ENCODE measurements around the gene LIN52. TPM values are rescaled to one million over a fixed set of nuclear protein-coding genes. Genes with fewer than 3 reads are reported as not detected.
A peak's percentile ranks its signal among the peaks of the same experiment; 100 is the strongest.

Gene LIN52
- total and polyA plus RNA-seq, 9 of the 15 experiments (the other 6 are each of a cell fraction or from before 2014, with no cell fraction given) = 4.6 to 11.8 (median 9.2) TPM

- no peaks in the 10 kb centered on the region for H3K4me1 ChIP-seq (replicated peaks in 1 of 2; ENCODE audit: control insufficient read depth in 2 of 2, insufficient read depth in 2 of 2, low read length in 2 of 2)
- no peak for FAIRE-seq
Measured at GRCh38 chr14:74049876-74050495, 34.8 kb upstream of the LIN52 start.

GRCh38 chr14:74062809-74063150, 22.0 kb upstream of the LIN52 start:
- FAIRE-seq (no peak), DNase-seq (ENCODE audit: extremely low read depth in 1 of 4, low spot score in 3 of 4) (no peak), ATAC-seq (peak; percentile 63; the same call in 2 of the 3 replicates)
- ChIA-PET CTCF (ENCODE audit: low intra/inter-chr PET ratio) (no interaction called here), POLR2A (interaction anchor here (0.6 kb wide), 1 partner anchor 1153 kb away, joined by 3 read pairs; no protein-coding TSS in a partner anchor)
- Histone ChIP-seq H4K20me1 (replicated peaks; ENCODE audit: control insufficient read depth, insufficient read depth, low read length) (no peaks in the 10 kb centered on the region), H3K9ac (ENCODE audit: insufficient read depth in 1 of 2, low read depth in 2 of 2, low read length in 2 of 2) (no peak overlapping the region; a peak in 1 of 4 replicates), H3K9me3 (replicated peaks; ENCODE audit: control insufficient read depth, insufficient read depth, low read depth, low read length) (no peaks in the 10 kb centered on the region), H3K4me3 (no peak overlapping the region), H3K79me2 (ENCODE audit: control insufficient read depth, insufficient read depth, low read length) (no peaks in the 10 kb centered on the region), H3K4me1 (replicated peaks in 1 of 2; ENCODE audit: control insufficient read depth in 2 of 2, insufficient read depth in 2 of 2, low read length in 2 of 2) (peaks cover 0 to 7% of the 10 kb centered on the region in 2 experiments; a peak in 2 of 5 replicates), H3K27me3 (ENCODE audit: control insufficient read depth in 2 of 2, insufficient read depth in 2 of 2, low read length in 2 of 2) (no peaks in the 10 kb centered on the region), H2AFZ (ENCODE audit: low read depth, low read length) (no peak overlapping the region), H3K9me1 (ENCODE audit: control insufficient read depth, insufficient read depth, low read length) (no peaks in the 10 kb centered on the region), H3K4me2 (ENCODE audit: insufficient read depth, low read length) (no peak overlapping the region), H3K27ac (ENCODE audit: extremely low read depth, low read depth, low read length) (no peak overlapping the region), H3K36me3 (ENCODE audit: control insufficient read depth, insufficient read depth, low read length) (no peaks in the 10 kb centered on the region)
- TF ChIP-seq ZNF24 (IDR thresholded peaks at IDR 0.05) (peak; percentile 84; the same call in 1 of the 2 replicates), ZSCAN29 (IDR thresholded peaks at IDR 0.05) (no peak), CEBPB (tag; IDR thresholded peaks at IDR 0.05) (0 out of 2 replicates have a peak, but pooled peaks have one; percentile 27), MCM3 (IDR thresholded peaks at IDR 0.05) (no peak), PCBP2 (IDR thresholded peaks at IDR 0.05; ENCODE audit: low read depth, low read length, poor library complexity, severe bottlenecking) (no peak), ZNF395 (CRISPR knock-in tag; IDR thresholded peaks at IDR 0.05) (no peak), SNAPC5 (CRISPR knock-in tag; IDR thresholded peaks at IDR 0.05) (no peak), POU5F1 (IDR thresholded peaks at IDR 0.05; ENCODE audit: borderline replicate concordance, low read depth, low read length, partially characterized antibody) (no peak), TBP (optimal IDR thresholded peaks at IDR 0.05; ENCODE audit: low read depth, low read length) (no peak), SMAD2 (IDR thresholded peaks at IDR 0.05; ENCODE audit: low read depth, low read length) (no peak)
- in situ Hi-C loops (cut with MboI) = no loop called here
- intact Hi-C loops (cut with micrococcal nuclease) = no loop called here
- 55% methylated on average over 2 of the region's 2 CpGs for whole genome bisulfite sequencing (ENCODE audit: insufficient coverage, low coverage, missing lambda C conversion rate)
- BruUV-seq (replicated peaks) = no TSS peak

More at GRCh38 chr14:74049876-74050495, 34.8 kb upstream of the LIN52 start:
- no TSS peak for BruUV-seq (replicated peaks)
- ChIA-PET POLR2A (interaction anchor here (0.6 to 0.7 kb wide), 2 partner anchors 14 to 198 kb away, joined by 3 read pairs; partner anchors contain the start of gene PTGR2), CTCF (ENCODE audit: low intra/inter-chr PET ratio) (no interaction called here)
- H3K9ac ChIP-seq (ENCODE audit: insufficient read depth in 1 of 2, low read depth in 2 of 2, low read length in 2 of 2) = no peak overlapping the region
- WGBS (ENCODE audit: insufficient coverage, low coverage, missing lambda C conversion rate) = 18% methylated on average over 3 of the region's 3 CpGs
- in situ Hi-C loops (cut with MboI) = no loop called here
- H3K4me2 ChIP-seq (ENCODE audit: insufficient read depth, low read length) = no peak overlapping the region
- no peaks in the 10 kb centered on the region for H3K79me2 ChIP-seq (ENCODE audit: control insufficient read depth, insufficient read depth, low read length)
- H3K4me3 ChIP-seq = no peak overlapping the region
- no peaks in the 10 kb centered on the region for H3K9me1 ChIP-seq (ENCODE audit: control insufficient read depth, insufficient read depth, low read length)
- no peak overlapping the region for H2AFZ ChIP-seq (ENCODE audit: low read depth, low read length)
- intact Hi-C loops (cut with micrococcal nuclease) = no loop called here
- H3K36me3 ChIP-seq (ENCODE audit: control insufficient read depth, insufficient read depth, low read length) = no peaks in the 10 kb centered on the region
- no peak for DNase-seq (ENCODE audit: extremely low read depth in 1 of 4, low spot score in 3 of 4)
- no peak overlapping the region for H3K27ac ChIP-seq (ENCODE audit: extremely low read depth, low read depth, low read length)
- H3K27me3 ChIP-seq (ENCODE audit: control insufficient read depth in 2 of 2, insufficient read depth in 2 of 2, low read length in 2 of 2) = no peaks in the 10 kb centered on the region
- no peaks in the 10 kb centered on the region for H3K9me3 ChIP-seq (replicated peaks; ENCODE audit: control insufficient read depth, insufficient read depth, low read depth, low read length)
- H4K20me1 ChIP-seq (replicated peaks; ENCODE audit: control insufficient read depth, insufficient read depth, low read length) = no peaks in the 10 kb centered on the region
- 0 out of 2 replicates have a peak, but pooled peaks have one; percentile 22 for TF ChIP-seq SPI1 (IDR thresholded peaks at IDR 0.05; ENCODE audit: borderline replicate concordance, low read depth, low read length)
- TF ChIP-seq ELF2 (CRISPR knock-in tag; IDR thresholded peaks at IDR 0.05) = no peak
- ATAC-seq = no peak
